HepG2 (cell line): ENCODE results near the gene SLC25A10. TPM values are rescaled to one million over a fixed set of nuclear protein-coding genes. Genes with fewer than 3 reads are reported as not detected.

Source experiments
- ATF5 ChIP-seq: sonication (generic); formaldehyde crosslinking; IDR thresholded peaks from 2 replicates; pipeline ENCODE4 v1.4.0; 2020; ENCODE audit warnings: mild to moderate bottlenecking, low read depth, missing genetic modification reagents
- ATF7 ChIP-seq, 2 experiments: fragments of 450-650 bp in 1 of 2; sonication (generic) in 1 of 2; formaldehyde crosslinking in 1 of 2; IDR thresholded peaks; 2 replicates each; pipeline versions ENCODE4 v1.4.0 to v1.6.1; 2016 to 2020; ENCODE audit warnings: antibody characterized with exemption in 1 of 2, mild to moderate bottlenecking in 1 of 2, missing genetic modification reagents in 1 of 2
- FOXP4 ChIP-seq: sonication (generic); formaldehyde crosslinking; IDR thresholded peaks from 2 replicates; pipeline ENCODE4 v1.4.0; 2020; ENCODE audit warnings: missing genetic modification reagents
- HOXA5 ChIP-seq: sonication (generic); formaldehyde crosslinking; IDR thresholded peaks from 2 replicates; pipeline ENCODE4 v1.4.0; 2020; ENCODE audit warnings: missing genetic modification reagents
- MED13 ChIP-seq: sonication (generic); formaldehyde crosslinking; IDR thresholded peaks from 2 replicates; pipeline ENCODE4 v1.5.0; 2020; ENCODE audit warnings: missing genetic modification reagents
- MXI1 ChIP-seq: IDR thresholded peaks from 3 replicates; pipeline ENCODE4 v1.6.1; 2012; ENCODE audit warnings: low read depth, low read length, inconsistent platforms, borderline replicate concordance
- PLSCR1 ChIP-seq: sonication (generic); formaldehyde crosslinking; IDR thresholded peaks from 2 replicates; pipeline ENCODE4 v1.5.0; 2020; ENCODE audit warnings: missing genetic modification reagents, mild to moderate bottlenecking, borderline replicate concordance
- POGZ ChIP-seq: sonication (generic); formaldehyde crosslinking; IDR thresholded peaks from 2 replicates; pipeline ENCODE4 v1.4.0; 2020; ENCODE audit warnings: mild to moderate bottlenecking, missing genetic modification reagents
- RBM39 ChIP-seq: fragments of 200-400 bp; formaldehyde crosslinking; IDR thresholded peaks from one replicate; pipeline ENCODE4 v1.6.1; 2018; ENCODE audit warnings: antibody characterized with exemption, mild to moderate bottlenecking, low read depth, low read length; ENCODE audit not compliant: poor library complexity, severe bottlenecking
- SMC3 ChIP-seq: IDR thresholded peaks from 2 replicates; pipeline ENCODE4 v1.6.1; 2011; ENCODE audit warnings: low read length, improper control_type of control experiment
- ZBTB49 ChIP-seq: sonication (generic); formaldehyde crosslinking; IDR thresholded peaks from 2 replicates; pipeline ENCODE4 v1.4.0; 2020; ENCODE audit warnings: missing genetic modification reagents, borderline replicate concordance
- ZFP62 ChIP-seq: sonication (generic); formaldehyde crosslinking; IDR thresholded peaks from 2 replicates; pipeline ENCODE4 v1.4.0; 2020; ENCODE audit warnings: missing genetic modification reagents
- ZNF143 ChIP-seq: sonication (generic); formaldehyde crosslinking; IDR thresholded peaks from 2 replicates; pipeline ENCODE4 v1.4.0; 2020; ENCODE audit warnings: missing genetic modification reagents
- ZNF18 ChIP-seq: sonication (generic); formaldehyde crosslinking; IDR thresholded peaks from 2 replicates; pipeline ENCODE4 v1.8.0; 2022; ENCODE audit warnings: mild to moderate bottlenecking, missing genetic modification reagents; ENCODE audit not compliant: insufficient replicate concordance
- ZNF674 ChIP-seq: sonication (generic); formaldehyde crosslinking; IDR thresholded peaks from 2 replicates; pipeline ENCODE4 v1.5.0; 2020; ENCODE audit warnings: low read depth, mild to moderate bottlenecking, missing genetic modification reagents
- polyA plus RNA-seq, 8 experiments: library from polyadenylated mRNA; depleted of rRNA in 3 of 8; stranded (reverse) in 7 of 8; unstranded in 1 of 8; fragments of >200 nt; fragmentation: Illumina TruSeq in 4 of 8; extraction: Trizol in 4 of 8; gene quantifications; 2 replicates each; pipeline versions ENCODE4 v1.2.1 to v1.2.3, GENCODE V29; 2011 to 2016; ENCODE audit warnings: low read depth in 4 of 8, missing spikeins in 1 of 8, mixed read lengths in 1 of 8; ENCODE audit not compliant: insufficient read depth in 1 of 8
- total RNA-seq, 5 experiments: library from RNA; depleted of rRNA; stranded (reverse); fragments of >200 nt; fragmentation: Illumina TruSeq; extraction: Trizol; gene quantifications; 2 replicates each; pipeline ENCODE4 v1.2.3, GENCODE V29; 2016; ENCODE audit warnings: low read depth in 1 of 5
- TF ChIP-seq, protein P1 (sequence below): sonication (generic); formaldehyde crosslinking; IDR thresholded peaks from 2 replicates; pipeline ENCODE4 v1.4.0; 2020; ENCODE audit warnings: mild to moderate bottlenecking, missing genetic modification reagents
- TF ChIP-seq, protein P2 (sequence below): sonication (generic); formaldehyde crosslinking; IDR thresholded peaks from 2 replicates; pipeline ENCODE4 v1.4.0; 2020; ENCODE audit warnings: mild to moderate bottlenecking, missing genetic modification reagents

The SLC25A10 gene
- total and polyA plus RNA-seq, 2 of the 13 experiments (the other 11 are each of a cell fraction or from before 2014, with no cell fraction given): 46.5 to 140 TPM

- TF ChIP-seq ATF5 (CRISPR knock-in tag) (peak; percentile 93; the same call in 1 of the 2 replicates), ZNF674 (CRISPR knock-in tag) (peak; percentile 63; the same call in 1 of the 2 replicates), ZNF18 (CRISPR knock-in tag) (peak; percentile 83), FOXP4 (CRISPR knock-in tag) (peak; percentile 79), ZBTB49 (CRISPR knock-in tag) (peak; percentile 17; the same call in 1 of the 2 replicates), ZFP62 (CRISPR knock-in tag) (peak; percentile 70; the same call in 1 of the 2 replicates), MXI1 (peak; percentile 88; the same call in 1 of the 3 replicates), MED13 (0 out of 2 replicates have a peak, but pooled peaks have one; percentile 58), ATF7 (IDR thresholded peaks at IDR 0.05) (no peak), ATF7 (CRISPR knock-in tag; IDR thresholded peaks at IDR 0.05) (no peak; the same call in 1 of the 2 replicates), ZNF143 (CRISPR knock-in tag) (peak; percentile 96), RBM39 (peak; percentile 74), POGZ (peak; percentile 93), SMC3 (no peak), HOXA5 (CRISPR knock-in tag) (peak; percentile 92), PLSCR1 (CRISPR knock-in tag) (0 out of 2 replicates have a peak, but pooled peaks have one; percentile 14)
- TF ChIP-seq, protein P1, sequence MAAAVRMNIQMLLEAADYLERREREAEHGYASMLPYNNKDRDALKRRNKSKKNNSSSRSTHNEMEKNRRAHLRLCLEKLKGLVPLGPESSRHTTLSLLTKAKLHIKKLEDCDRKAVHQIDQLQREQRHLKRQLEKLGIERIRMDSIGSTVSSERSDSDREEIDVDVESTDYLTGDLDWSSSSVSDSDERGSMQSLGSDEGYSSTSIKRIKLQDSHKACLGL (CRISPR knock-in tag): peak; percentile 98
- TF ChIP-seq, protein P2, sequence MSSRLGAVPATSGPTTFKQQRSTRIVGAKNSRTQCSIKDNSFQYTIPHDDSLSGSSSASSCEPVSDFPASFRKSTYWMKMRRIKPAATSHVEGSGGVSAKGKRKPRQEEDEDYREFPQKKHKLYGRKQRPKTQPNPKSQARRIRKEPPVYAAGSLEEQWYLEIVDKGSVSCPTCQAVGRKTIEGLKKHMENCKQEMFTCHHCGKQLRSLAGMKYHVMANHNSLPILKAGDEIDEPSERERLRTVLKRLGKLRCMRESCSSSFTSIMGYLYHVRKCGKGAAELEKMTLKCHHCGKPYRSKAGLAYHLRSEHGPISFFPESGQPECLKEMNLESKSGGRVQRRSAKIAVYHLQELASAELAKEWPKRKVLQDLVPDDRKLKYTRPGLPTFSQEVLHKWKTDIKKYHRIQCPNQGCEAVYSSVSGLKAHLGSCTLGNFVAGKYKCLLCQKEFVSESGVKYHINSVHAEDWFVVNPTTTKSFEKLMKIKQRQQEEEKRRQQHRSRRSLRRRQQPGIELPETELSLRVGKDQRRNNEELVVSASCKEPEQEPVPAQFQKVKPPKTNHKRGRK (CRISPR knock-in tag): no peak
Measured at GRCh38 chr17:81702934-81703746, 8.9 kb upstream of the SLC25A10 start, which contains the start of gene MRPL12 (continued).
